Astrocyte (in vitro differentiated cells and primary cell): ENCODE results near the gene XRCC5. TPM values are rescaled to one million over a fixed set of nuclear protein-coding genes. Genes with fewer than 3 reads are reported as not detected.

Experiments used
- DNase-seq: peaks from one replicate; pipeline ENCODE4 v3.0.0-alpha.2; 2010; ENCODE audit warnings: low read depth
- FAIRE-seq: peaks from 2 replicates; lab custom pipeline; 2011; peaks lifted over from hg19 to GRCh38; lab: Jason Lieb, UNC
- H2AFZ ChIP-seq: 2 replicates; pipeline ENCODE4 v1.6.0; 2012; ENCODE audit warnings: low read depth, low read length, inconsistent platforms
- H3K27ac ChIP-seq: 2 replicates; pipeline ENCODE4 v1.5.1; 2011; ENCODE audit warnings: low read depth, low read length, inconsistent platforms
- H3K27me3 ChIP-seq: 2 replicates; pipeline ENCODE4 v1.6.0; 2011; ENCODE audit warnings: low read length, inconsistent platforms; ENCODE audit not compliant: insufficient read depth
- H3K36me3 ChIP-seq: 2 replicates; pipeline ENCODE4 v1.5.1; 2011; ENCODE audit warnings: low read length, inconsistent platforms; ENCODE audit not compliant: insufficient read depth
- H3K4me1 ChIP-seq: 2 replicates; pipeline ENCODE4 v1.5.1; 2011; ENCODE audit warnings: low read length, inconsistent platforms; ENCODE audit not compliant: insufficient read depth
- H3K4me2 ChIP-seq: 2 replicates; pipeline ENCODE4 v1.6.0; 2012; ENCODE audit warnings: low read length, inconsistent platforms
- H3K4me3 ChIP-seq: 2 replicates; pipeline ENCODE4 v1.5.1; 2011; ENCODE audit warnings: low read depth, mild to moderate bottlenecking, low read length, inconsistent platforms; ENCODE audit not compliant: insufficient read depth
- H3K79me2 ChIP-seq: 2 replicates; pipeline ENCODE4 v1.6.0; 2012; ENCODE audit warnings: mild to moderate bottlenecking, low read length, inconsistent platforms; ENCODE audit not compliant: insufficient read depth
- H3K9ac ChIP-seq: 2 replicates; pipeline ENCODE4 v1.6.0; 2012; ENCODE audit warnings: mild to moderate bottlenecking, low read length, inconsistent platforms
- H3K9me3 ChIP-seq: 2 replicates; pipeline ENCODE4 v1.5.1; 2012; ENCODE audit warnings: low read depth, mild to moderate bottlenecking, low read length, inconsistent platforms; ENCODE audit not compliant: insufficient read depth
- H4K20me1 ChIP-seq: 2 replicates; pipeline ENCODE4 v1.6.0; 2012; ENCODE audit warnings: low read length, inconsistent platforms; ENCODE audit not compliant: insufficient read depth
- H3K27ac Mint-ChIP-seq: one replicate; pipeline ENCODE4 v1.8.0; 2021; ENCODE audit warnings: mild to moderate bottlenecking, mixed read lengths; ENCODE audit not compliant: unreplicated experiment
- H3K27me3 Mint-ChIP-seq: one replicate; pipeline ENCODE4 v1.8.0; 2021; ENCODE audit warnings: low read depth, mixed read lengths; ENCODE audit not compliant: unreplicated experiment
- H3K36me3 Mint-ChIP-seq: one replicate; pipeline ENCODE4 v1.8.0; 2021; ENCODE audit warnings: low read depth, mixed read lengths; ENCODE audit not compliant: unreplicated experiment
- H3K4me1 Mint-ChIP-seq: one replicate; pipeline ENCODE4 v1.8.0; 2021; ENCODE audit warnings: low read depth, mixed read lengths; ENCODE audit not compliant: unreplicated experiment
- H3K4me3 Mint-ChIP-seq: one replicate; pipeline ENCODE4 v1.8.0; 2021; ENCODE audit warnings: mild to moderate bottlenecking, moderate library complexity, mixed read lengths; ENCODE audit not compliant: unreplicated experiment
- H3K9me3 Mint-ChIP-seq: one replicate; pipeline ENCODE4 v1.8.0; 2021; ENCODE audit warnings: mild to moderate bottlenecking, mixed read lengths; ENCODE audit not compliant: unreplicated experiment
- EZH2 ChIP-seq: IDR thresholded peaks from 2 replicates; pipeline ENCODE4 v1.6.1; 2012; ENCODE audit warnings: mild to moderate bottlenecking, low read length, inconsistent platforms; ENCODE audit not compliant: insufficient read depth
- total RNA-seq: library from RNA; stranded (reverse); gene quantifications from 2 replicates; pipeline ENCODE4 v1.2.1, GENCODE V29; 2021
- TF ChIP-seq, protein P1 (sequence below): IDR thresholded peaks from 2 replicates; pipeline ENCODE4 v1.5.1; 2011; ENCODE audit warnings: low read depth, mild to moderate bottlenecking, inconsistent platforms, low read length, moderate library complexity; ENCODE audit not compliant: insufficient read depth

The XRCC5 gene
- total RNA-seq, 1 donor from 2014 or later: 249 TPM

DNA sequence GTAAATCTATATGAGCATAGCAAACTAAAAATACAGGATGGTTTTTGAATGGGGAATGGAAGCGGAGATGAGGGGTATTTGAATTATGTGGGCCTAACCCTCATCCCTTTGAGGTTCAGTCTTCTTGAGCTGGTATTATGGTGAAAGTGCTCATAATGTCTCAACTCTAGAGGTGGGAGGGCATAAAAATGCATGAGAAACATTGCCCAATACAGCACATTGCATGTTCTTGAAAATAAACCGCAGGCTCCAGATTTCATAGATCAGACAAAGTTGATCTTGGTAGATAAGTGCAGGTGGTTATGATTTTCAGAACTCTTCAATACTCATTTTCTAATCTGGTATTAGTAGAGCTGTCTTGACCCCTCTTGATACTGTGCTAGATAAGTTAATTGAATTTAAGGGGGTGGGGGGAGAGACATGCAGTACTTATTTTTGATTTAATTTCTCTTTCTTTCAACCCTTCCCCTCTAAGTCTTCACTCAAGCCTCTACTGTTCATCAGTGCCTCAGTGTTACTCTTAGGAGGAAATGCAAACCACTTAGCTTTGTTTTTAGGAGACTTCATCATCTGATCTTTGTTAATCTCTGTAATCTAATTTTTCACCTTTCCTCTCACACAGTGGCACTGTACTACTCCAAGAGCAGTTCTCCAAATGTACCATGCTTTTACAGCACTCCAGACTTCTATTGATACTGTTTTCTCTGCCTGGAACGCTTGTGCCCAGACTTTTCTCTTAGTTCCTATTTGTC is 22.2 kb downstream of the XRCC5 start:
- no peaks in the 10 kb centered on the region for H3K9me3 ChIP-seq
- DNase-seq (no peak), FAIRE-seq (no peak)
- no peak overlapping the region for H3K9ac ChIP-seq
- no peak overlapping the region for H3K4me3 ChIP-seq
- Mint-ChIP-seq H3K9me3 (no peaks in the 10 kb centered on the region), H3K27me3 (no peaks in the 10 kb centered on the region), H3K36me3 (peaks cover 30% of the 10 kb centered on the region), H3K4me3 (no peak overlapping the region), H3K4me1 (peaks cover 6% of the 10 kb centered on the region), H3K27ac (no peak overlapping the region)
- H3K36me3 ChIP-seq: peaks cover 79% of the 10 kb centered on the region
- H3K27ac ChIP-seq: no peak overlapping the region
- peaks cover 87% of the 10 kb centered on the region for H3K79me2 ChIP-seq
- peaks cover 47% of the 10 kb centered on the region for H4K20me1 ChIP-seq
- no peak overlapping the region for H2AFZ ChIP-seq
- no peak for TF ChIP-seq EZH2
- TF ChIP-seq, protein P1, sequence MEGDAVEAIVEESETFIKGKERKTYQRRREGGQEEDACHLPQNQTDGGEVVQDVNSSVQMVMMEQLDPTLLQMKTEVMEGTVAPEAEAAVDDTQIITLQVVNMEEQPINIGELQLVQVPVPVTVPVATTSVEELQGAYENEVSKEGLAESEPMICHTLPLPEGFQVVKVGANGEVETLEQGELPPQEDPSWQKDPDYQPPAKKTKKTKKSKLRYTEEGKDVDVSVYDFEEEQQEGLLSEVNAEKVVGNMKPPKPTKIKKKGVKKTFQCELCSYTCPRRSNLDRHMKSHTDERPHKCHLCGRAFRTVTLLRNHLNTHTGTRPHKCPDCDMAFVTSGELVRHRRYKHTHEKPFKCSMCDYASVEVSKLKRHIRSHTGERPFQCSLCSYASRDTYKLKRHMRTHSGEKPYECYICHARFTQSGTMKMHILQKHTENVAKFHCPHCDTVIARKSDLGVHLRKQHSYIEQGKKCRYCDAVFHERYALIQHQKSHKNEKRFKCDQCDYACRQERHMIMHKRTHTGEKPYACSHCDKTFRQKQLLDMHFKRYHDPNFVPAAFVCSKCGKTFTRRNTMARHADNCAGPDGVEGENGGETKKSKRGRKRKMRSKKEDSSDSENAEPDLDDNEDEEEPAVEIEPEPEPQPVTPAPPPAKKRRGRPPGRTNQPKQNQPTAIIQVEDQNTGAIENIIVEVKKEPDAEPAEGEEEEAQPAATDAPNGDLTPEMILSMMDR: no peak
- H3K27me3 ChIP-seq: no peaks in the 10 kb centered on the region
- no peaks in the 10 kb centered on the region for H3K4me1 ChIP-seq
- no peak overlapping the region for H3K4me2 ChIP-seq

DNA sequence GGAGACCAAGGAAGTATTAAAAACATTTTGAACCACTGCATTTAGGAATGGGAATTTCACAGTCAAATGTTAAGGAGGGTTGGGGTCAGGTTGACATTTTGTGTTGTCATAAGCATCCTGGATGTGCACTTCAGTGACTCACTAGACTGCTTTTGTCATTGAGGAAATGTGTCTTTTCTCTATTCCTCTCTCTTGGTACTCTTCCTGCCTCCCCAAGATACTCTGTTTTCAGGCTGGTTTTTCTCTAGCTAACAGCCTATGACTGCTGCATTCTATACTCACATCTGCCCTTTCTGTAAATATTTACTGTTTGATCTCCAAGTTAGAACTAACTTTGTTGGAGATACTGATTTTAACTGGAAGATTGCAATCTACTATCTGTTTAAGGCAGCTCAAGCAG is 23.4 kb downstream of the XRCC5 start:
- no peak overlapping the region for H3K27ac ChIP-seq
- H3K9me3 ChIP-seq: no peaks in the 10 kb centered on the region
- no peak for FAIRE-seq
- Mint-ChIP-seq H3K27ac (no peak overlapping the region), H3K4me3 (no peak overlapping the region), H3K36me3 (peaks cover 39% of the 10 kb centered on the region), H3K4me1 (peaks cover 6% of the 10 kb centered on the region), H3K9me3 (no peaks in the 10 kb centered on the region), H3K27me3 (no peaks in the 10 kb centered on the region)
- H3K36me3 ChIP-seq: peaks cover 79% of the 10 kb centered on the region
- peaks cover 86% of the 10 kb centered on the region for H3K79me2 ChIP-seq
- no peak for TF ChIP-seq EZH2
- TF ChIP-seq, protein P1: no peak
- DNase-seq: no peak
- H3K27me3 ChIP-seq: no peaks in the 10 kb centered on the region
- no peaks in the 10 kb centered on the region for H3K4me1 ChIP-seq
- no peak overlapping the region for H3K9ac ChIP-seq
- no peak overlapping the region for H3K4me3 ChIP-seq
- H4K20me1 ChIP-seq: peaks cover 51% of the 10 kb centered on the region
- H2AFZ ChIP-seq: no peak overlapping the region
- no peak overlapping the region for H3K4me2 ChIP-seq

DNA sequence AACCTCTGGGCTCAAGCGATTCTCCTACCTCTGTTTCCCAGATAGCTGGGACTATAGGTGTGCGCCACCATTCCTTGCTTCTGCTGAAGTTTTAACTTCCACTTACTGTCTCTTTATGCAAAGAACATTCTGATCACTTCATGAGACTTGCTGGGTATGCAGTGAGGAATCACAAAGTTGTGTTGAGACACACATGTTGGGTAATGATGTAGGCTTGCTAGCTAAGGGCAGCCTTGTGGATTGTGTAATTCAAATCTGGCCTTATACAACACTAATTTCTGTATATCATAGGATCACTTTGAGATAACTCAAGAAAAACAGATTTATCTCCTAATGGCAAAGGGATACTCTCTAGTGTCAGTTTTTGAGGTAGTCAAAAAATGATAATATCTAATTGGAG is 24.2 kb downstream of the XRCC5 start:
- H3K27ac Mint-ChIP-seq: peak overlapping the region; percentile 27
- peaks cover 79% of the 10 kb centered on the region for H3K36me3 ChIP-seq

More for the DNA sequence above, 24.2 kb downstream of the XRCC5 start:
- Histone ChIP-seq H3K27ac (no peak overlapping the region), H3K4me1 (no peaks in the 10 kb centered on the region), H3K9me3 (no peaks in the 10 kb centered on the region), H4K20me1 (peaks cover 56% of the 10 kb centered on the region), H2AFZ (no peak overlapping the region), H3K27me3 (no peaks in the 10 kb centered on the region), H3K79me2 (peaks cover 86% of the 10 kb centered on the region), H3K4me3 (no peak overlapping the region), H3K9ac (no peak overlapping the region), H3K4me2 (no peak overlapping the region)
- Mint-ChIP-seq H3K9me3 (no peaks in the 10 kb centered on the region), H3K27me3 (no peaks in the 10 kb centered on the region), H3K4me3 (no peak overlapping the region), H3K36me3 (peaks cover 42% of the 10 kb centered on the region), H3K4me1 (peaks cover 6% of the 10 kb centered on the region)
- no peak for TF ChIP-seq EZH2
- TF ChIP-seq, protein P1: no peak
- FAIRE-seq (no peak), DNase-seq (no peak)
